HCEC 1CT (cell line): ENCODE measurements around the gene PTS.

Experiments
- DNase-seq: peaks from one replicate; pipeline ENCODE4 v3.0.0-alpha.2; 2017

PTS gene

GRCh38 chr11:112268406-112268805 is 42.2 kb downstream of the PTS start:
- DNase-seq, result no peak

- DNase-seq, result no peak
Observed at GRCh38 chr11:112269139-112269538, 42.9 kb downstream of the PTS start.

GRCh38 chr11:112270551-112271180 is 44.4 kb downstream of the PTS start:
- no peak for DNase-seq

GRCh38 chr11:112271242-112271641 is 45.0 kb downstream of the PTS start:
- DNase-seq, result no peak

- no peak for DNase-seq
Observed at GRCh38 chr11:112273066-112273465, 46.8 kb downstream of the PTS start.

- DNase-seq, result no peak
Observed at GRCh38 chr11:112274007-112274783, 48.0 kb downstream of the PTS start.

- no peak for DNase-seq
Observed at GRCh38 chr11:112277029-112277428, 50.8 kb downstream of the PTS start.

- DNase-seq, result no peak
Observed at GRCh38 chr11:112277941-112278340, 51.7 kb downstream of the PTS start.

GRCh38 chr11:112278803-112279202 is 52.6 kb downstream of the PTS start:
- no peak for DNase-seq

GRCh38 chr11:112279901-112280267 is 53.7 kb downstream of the PTS start:
- DNase-seq, result peak; percentile 46

GRCh38 chr11:112280268-112281126 is 54.3 kb downstream of the PTS start:
- DNase-seq, result peak; percentile 80

GRCh38 chr11:112281726-112282125 is 55.5 kb downstream of the PTS start:
- DNase-seq, result no peak
